Tibial artery (tissue), 4 donors: Measurements from ENCODE around the gene SCO2.

Experiments used
- DNase-seq, 2 donors: peaks; one replicate each; pipeline ENCODE4 v3.0.0-alpha.2; 2019
- H3K27ac ChIP-seq, 2 donors: fragments of 200-600 bp; sonication (generic) in 1 of 2; 1 replicate in 1 of 2; 2 replicates in 1 of 2; pipeline ENCODE4 v1.5.1; 2018 to 2019; ENCODE audit warnings: mild to moderate bottlenecking in 1 of 2
- H3K27me3 ChIP-seq, 2 donors: fragments of 200-600 bp; sonication (generic) in 1 of 2; one replicate each; pipeline versions ENCODE4 v1.5.1 to v1.6.0; 2016 to 2019
- H3K36me3 ChIP-seq, 3 donors: fragments of 200-600 bp; sonication (generic) in 2 of 3; one replicate each; pipeline ENCODE4 v1.5.1; 2016 to 2019; ENCODE audit warnings: mild to moderate bottlenecking in 2 of 3
- H3K4me1 ChIP-seq, 4 donors: fragments of 200-600 bp; sonication (generic) in 2 of 4; 1 replicate in 3 of 4; 2 replicates in 1 of 4; pipeline ENCODE4 v1.5.1; 2016 to 2019
- H3K4me3 ChIP-seq, 2 donors: fragments of 200-600 bp; sonication (generic) in 1 of 2; 1 replicate in 1 of 2; 2 replicates in 1 of 2; pipeline ENCODE4 v1.5.1; 2018 to 2019; ENCODE audit warnings: mild to moderate bottlenecking in 2 of 2
- H3K9me3 ChIP-seq, 3 donors: fragments of 200-600 bp; sonication (generic) in 1 of 3; one replicate each; pipeline ENCODE4 v1.5.1; 2016 to 2019
- CTCF ChIP-seq, 2 experiments: fragments of 200-600 bp in 1 of 2; fragments of 450-650 bp in 1 of 2; IDR thresholded peaks; one replicate each; pipeline ENCODE4 v1.5.1; 2017 to 2019; ENCODE audit warnings: antibody characterized with exemption in 2 of 2, mild to moderate bottlenecking in 1 of 2, moderate library complexity in 1 of 2
- intact Hi-C: fragments of 100-400 bp; cut with DNase I; formaldehyde crosslinking; loops from one replicate; pipeline ENCODE4 v1.15.0; 2023; ENCODE audit warnings: low total_unique reads

Gene SCO2

GRCh38 chr22:50525104-50525857, at the start of gene SCO2:
TSS of gene SCO2 (minus strand) at chr22:50525598. CDS start at chr22:50524411, 1,187 bp downstream.
- Histone ChIP-seq H3K27ac (peak within 1 kb of the TSS; percentile 86 to 87), H3K36me3 (peaks cover 18 to 39% (median 29%) of the 10 kb centered on the region in 3 donors), H3K9me3 (no peaks in the 10 kb centered on the region), H3K27me3 (peaks cover 0 to 14% of the 10 kb centered on the region in 2 donors), H3K4me3 (peak within 1 kb of the TSS; percentile 65 to 77), H3K4me1 (peaks cover 0 to 42% (median 25%) of the 10 kb centered on the region in 4 donors)
- peak; percentile 39 to 50 for TF ChIP-seq CTCF (IDR thresholded peaks at IDR 0.05)
- peak; percentile 95 to 97 for DNase-seq
- intact Hi-C loops, result loop anchor here (2.0 to 5.0 kb wide), 2 partner anchors 16 to 57 kb away; partner anchors contain the start of genes CHKB and NCAPH2

GRCh38 chr22:50574383-50574755, 49.0 kb upstream of the SCO2 start:
- Histone ChIP-seq H3K36me3 (peaks cover 0 to 48% (median 0%) of the 10 kb centered on the region in 3 donors), H3K4me3 (no peak overlapping the region), H3K27me3 (peaks cover 0 to 33% of the 10 kb centered on the region in 2 donors), H3K4me1 (peaks cover 0 to 13% (median 8%) of the 10 kb centered on the region in 4 donors), H3K9me3 (no peaks in the 10 kb centered on the region), H3K27ac (no peak overlapping the region)
- intact Hi-C loops, result no loop called here
- DNase-seq, result no peak
- no peak for TF ChIP-seq CTCF (IDR thresholded peaks at IDR 0.05)

GRCh38 chr22:50573491-50574382, 48.3 kb upstream of the SCO2 start:
- peak in 1 of 2 donors; percentile 61 for DNase-seq
- intact Hi-C loops, result no loop called here
- Histone ChIP-seq H3K27ac (no peak overlapping the region), H3K36me3 (peaks cover 0 to 55% (median 0%) of the 10 kb centered on the region in 3 donors), H3K4me1 (peaks cover 0 to 9% (median 7%) of the 10 kb centered on the region in 4 donors), H3K9me3 (no peaks in the 10 kb centered on the region), H3K27me3 (peaks cover 0 to 28% of the 10 kb centered on the region in 2 donors), H3K4me3 (no peak overlapping the region)
- TF ChIP-seq CTCF (IDR thresholded peaks at IDR 0.05), result no peak

- H3K9me3 ChIP-seq, result no peaks in the 10 kb centered on the region
- intact Hi-C loops, result no loop called here
- no peak for TF ChIP-seq CTCF (IDR thresholded peaks at IDR 0.05)
- H3K27me3 ChIP-seq, result peaks cover 0 to 20% of the 10 kb centered on the region in 2 donors
- peaks cover 0 to 1% (median under 1%) of the 10 kb centered on the region in 4 donors for H3K4me1 ChIP-seq
- H3K36me3 ChIP-seq, result peaks cover 0 to 58% (median 0%) of the 10 kb centered on the region in 3 donors
- no peak overlapping the region for H3K4me3 ChIP-seq
- H3K27ac ChIP-seq, result no peak overlapping the region
- peak in 1 of 2 donors; percentile 56 for DNase-seq
Observed at GRCh38 chr22:50572965-50573364, 47.6 kb upstream of the SCO2 start.

GRCh38 chr22:50571264-50572175, 46.1 kb upstream of the SCO2 start:
- Histone ChIP-seq H3K27ac (no peak overlapping the region), H3K36me3 (peaks cover 0 to 58% (median 0%) of the 10 kb centered on the region in 3 donors), H3K4me3 (no peak overlapping the region), H3K27me3 (peaks cover 0 to 6% of the 10 kb centered on the region in 2 donors), H3K9me3 (no peaks in the 10 kb centered on the region), H3K4me1 (no peaks in the 10 kb centered on the region)
- no peak for TF ChIP-seq CTCF (IDR thresholded peaks at IDR 0.05)
- intact Hi-C loops, result no loop called here
- no peak for DNase-seq
